Measurements from ENCODE around the gene ITGA6. TPM values are rescaled to one million over a fixed set of nuclear protein-coding genes. Genes with fewer than 3 reads are reported as not detected.

The ITGA6 gene
- total and polyA plus RNA-seq, 2 experiments from 2014 or later: 32.9 to 124 TPM

- Histone ChIP-seq H3K4me3 (peak overlapping the region; percentile 21), H2AFZ (no peak overlapping the region)
- H3K4me1 Mint-ChIP-seq: peaks cover 49% of the 10 kb centered on the region
These were observed 45.9 kb upstream of the ITGA6 start for GRCh38 chr2:172381275-172382027.

More at GRCh38 chr2:172381275-172382027, 45.9 kb upstream of the ITGA6 start:
- H3K4me3 Mint-ChIP-seq: peak overlapping the region; percentile 50; the same call in 2 of the 3 replicates
- peaks cover 15% of the 10 kb centered on the region; the same call in 1 of the 2 replicates for H3K9me2 ChIP-seq (ENCODE audit: insufficient read depth)
- DNase-seq (ENCODE audit: low spot score) (no peak), ATAC-seq (peak; percentile 24)
- H3K79me2 ChIP-seq (replicated peaks; ENCODE audit: insufficient read depth): no peaks in the 10 kb centered on the region
- H3K4me1 ChIP-seq (ENCODE audit: insufficient read depth): peaks cover 19% of the 10 kb centered on the region
- peaks cover 20% of the 10 kb centered on the region for H3K36me3 Mint-ChIP-seq (ENCODE audit: low read depth)
- peaks cover 15% of the 10 kb centered on the region for H3K27me3 Mint-ChIP-seq (ENCODE audit: insufficient read depth, low read depth, poor library complexity)
- no peaks in the 10 kb centered on the region for H3K36me3 ChIP-seq (ENCODE audit: insufficient read depth)
- peaks cover 21% of the 10 kb centered on the region for H3F3A ChIP-seq (replicated peaks; ENCODE audit: low read depth)
- H3K4me2 ChIP-seq: peak overlapping the region; percentile 45
- no peaks in the 10 kb centered on the region for H4K20me1 ChIP-seq (replicated peaks; ENCODE audit: insufficient read depth)
- TF ChIP-seq NANOG (IDR thresholded peaks at IDR 0.05; ENCODE audit: borderline replicate concordance): no peak
- TF ChIP-seq STAT1 (IDR thresholded peaks at IDR 0.05; ENCODE audit: unreplicated experiment): no peak
- no peak for TF ChIP-seq POLR2AphosphoS5 (IDR thresholded peaks at IDR 0.05; ENCODE audit: low read depth)
- TF ChIP-seq ETS1 (IDR thresholded peaks at IDR 0.05): no peak; the same call in 1 of the 2 replicates
- no peak for TF ChIP-seq EZH2phosphoT487 (IDR thresholded peaks at IDR 0.05; ENCODE audit: unreplicated experiment)
- TF ChIP-seq CREB1 (CRISPR knock-in tag; IDR thresholded peaks at IDR 0.05; ENCODE audit: low read depth): no peak
- no peak for TF ChIP-seq CTCF (conservative IDR thresholded peaks at IDR 0.05; ENCODE audit: low read depth in 2 of 2)
- TF ChIP-seq ZNF114 (CRISPR knock-in tag; IDR thresholded peaks at IDR 0.05): no peak
- no peak for TF ChIP-seq EZH2 (IDR thresholded peaks at IDR 0.05; ENCODE audit: low read depth, unreplicated experiment)
- no peak for TF ChIP-seq ZNF462 (CRISPR knock-in tag; IDR thresholded peaks at IDR 0.05)
- no peak for TF ChIP-seq JUNB (IDR thresholded peaks at IDR 0.05; ENCODE audit: unreplicated experiment)
- peaks cover 18% of the 10 kb centered on the region for H3K9me3 Mint-ChIP-seq
- H3K27me3 ChIP-seq (ENCODE audit: insufficient read depth): no peaks in the 10 kb centered on the region
- H3K27ac ChIP-seq (ENCODE audit: low read depth): peak overlapping the region; percentile 99
- H3K27ac Mint-ChIP-seq: peak overlapping the region; percentile 98

Measured in GM23338 (cell line).